ENCODE results near the gene UBAC2.

UBAC2 gene

GRCh38 chr13:99378985-99379733 is 178.5 kb downstream of the UBAC2 start:
- no peak overlapping the region for H3K4me3 Mint-ChIP-seq
- peaks cover 95% of the 10 kb centered on the region for H3K4me1 Mint-ChIP-seq (ENCODE audit: low read depth)
- H3K36me3 Mint-ChIP-seq (ENCODE audit: low read depth): peaks cover 61% of the 10 kb centered on the region
- no peaks in the 10 kb centered on the region for H3K27me3 Mint-ChIP-seq
- H3K27ac Mint-ChIP-seq: no peak overlapping the region
- no peaks in the 10 kb centered on the region for H3K9me3 Mint-ChIP-seq

GRCh38 chr13:99379856-99380801 is 179.5 kb downstream of the UBAC2 start:
- Mint-ChIP-seq H3K4me3 (no peak overlapping the region), H3K9me3 (no peaks in the 10 kb centered on the region), H3K36me3 (ENCODE audit: low read depth) (peaks cover 53% of the 10 kb centered on the region), H3K27me3 (no peaks in the 10 kb centered on the region), H3K27ac (peak overlapping the region; percentile 99), H3K4me1 (ENCODE audit: low read depth) (peaks cover 95% of the 10 kb centered on the region)

- H3K36me3 Mint-ChIP-seq (ENCODE audit: low read depth): peaks cover 58% of the 10 kb centered on the region
- peaks cover 95% of the 10 kb centered on the region for H3K4me1 Mint-ChIP-seq (ENCODE audit: low read depth)
- peak overlapping the region; percentile 99 for H3K27ac Mint-ChIP-seq
- H3K27me3 Mint-ChIP-seq: no peaks in the 10 kb centered on the region
- no peaks in the 10 kb centered on the region for H3K9me3 Mint-ChIP-seq
- peak overlapping the region; percentile 51 for H3K4me3 Mint-ChIP-seq
Measured at GRCh38 chr13:99380921-99381645, 180.4 kb downstream of the UBAC2 start.

GRCh38 chr13:99381766-99382165 is 181.1 kb downstream of the UBAC2 start:
- Mint-ChIP-seq H3K36me3 (ENCODE audit: low read depth) (peaks cover 56% of the 10 kb centered on the region), H3K4me1 (ENCODE audit: low read depth) (peaks cover 95% of the 10 kb centered on the region), H3K27me3 (no peaks in the 10 kb centered on the region), H3K4me3 (peak overlapping the region; percentile 51), H3K27ac (peak overlapping the region; percentile 99), H3K9me3 (no peaks in the 10 kb centered on the region)

- peak overlapping the region; percentile 99 for H3K27ac Mint-ChIP-seq
- peak overlapping the region; percentile 68 for H3K4me3 Mint-ChIP-seq
- H3K36me3 Mint-ChIP-seq (ENCODE audit: low read depth): peaks cover 55% of the 10 kb centered on the region
- H3K9me3 Mint-ChIP-seq: no peaks in the 10 kb centered on the region
- peaks cover 97% of the 10 kb centered on the region for H3K4me1 Mint-ChIP-seq (ENCODE audit: low read depth)
- no peaks in the 10 kb centered on the region for H3K27me3 Mint-ChIP-seq
Measured at GRCh38 chr13:99382428-99383133, 181.9 kb downstream of the UBAC2 start.

GRCh38 chr13:99383511-99383921 is 182.9 kb downstream of the UBAC2 start:
- no peaks in the 10 kb centered on the region for H3K9me3 Mint-ChIP-seq
- H3K36me3 Mint-ChIP-seq (ENCODE audit: low read depth): peaks cover 56% of the 10 kb centered on the region
- H3K27me3 Mint-ChIP-seq: no peaks in the 10 kb centered on the region
- peaks cover 100% of the 10 kb centered on the region for H3K4me1 Mint-ChIP-seq (ENCODE audit: low read depth)
- H3K4me3 Mint-ChIP-seq: peak overlapping the region; percentile 68
- peak overlapping the region; percentile 99 for H3K27ac Mint-ChIP-seq

- Mint-ChIP-seq H3K36me3 (ENCODE audit: low read depth) (peaks cover 55% of the 10 kb centered on the region), H3K4me3 (peak overlapping the region; percentile 48), H3K9me3 (no peaks in the 10 kb centered on the region), H3K27ac (peak overlapping the region; percentile 99), H3K27me3 (no peaks in the 10 kb centered on the region), H3K4me1 (ENCODE audit: low read depth) (peaks cover 97% of the 10 kb centered on the region)
Measured at GRCh38 chr13:99383946-99384345, 183.3 kb downstream of the UBAC2 start.

- Mint-ChIP-seq H3K9me3 (no peaks in the 10 kb centered on the region), H3K4me1 (ENCODE audit: low read depth) (peaks cover 92% of the 10 kb centered on the region), H3K27ac (peak overlapping the region; percentile 99), H3K27me3 (no peaks in the 10 kb centered on the region), H3K36me3 (ENCODE audit: low read depth) (peaks cover 51% of the 10 kb centered on the region), H3K4me3 (peak overlapping the region; percentile 7)
Measured at GRCh38 chr13:99384468-99384867, 183.8 kb downstream of the UBAC2 start.

- Mint-ChIP-seq H3K9me3 (no peaks in the 10 kb centered on the region), H3K27ac (peak overlapping the region; percentile 99), H3K36me3 (ENCODE audit: low read depth) (peaks cover 44% of the 10 kb centered on the region), H3K4me3 (peak overlapping the region; percentile 7), H3K27me3 (no peaks in the 10 kb centered on the region), H3K4me1 (ENCODE audit: low read depth) (peaks cover 85% of the 10 kb centered on the region)
Measured at GRCh38 chr13:99385161-99385560, 184.5 kb downstream of the UBAC2 start.

GRCh38 chr13:99385940-99386339 is 185.3 kb downstream of the UBAC2 start:
- Mint-ChIP-seq H3K4me1 (ENCODE audit: low read depth) (peaks cover 77% of the 10 kb centered on the region), H3K4me3 (no peak overlapping the region), H3K9me3 (no peaks in the 10 kb centered on the region), H3K36me3 (ENCODE audit: low read depth) (peaks cover 43% of the 10 kb centered on the region), H3K27me3 (no peaks in the 10 kb centered on the region), H3K27ac (no peak overlapping the region)

- H3K27me3 Mint-ChIP-seq: no peaks in the 10 kb centered on the region
- H3K9me3 Mint-ChIP-seq: no peaks in the 10 kb centered on the region
- peak overlapping the region; percentile 96 for H3K27ac Mint-ChIP-seq
- H3K4me3 Mint-ChIP-seq: no peak overlapping the region
- peaks cover 37% of the 10 kb centered on the region for H3K36me3 Mint-ChIP-seq (ENCODE audit: low read depth)
- peaks cover 72% of the 10 kb centered on the region for H3K4me1 Mint-ChIP-seq (ENCODE audit: low read depth)
Measured at GRCh38 chr13:99386495-99386894, 185.8 kb downstream of the UBAC2 start.

GRCh38 chr13:99386911-99387788 is 186.5 kb downstream of the UBAC2 start:
- Mint-ChIP-seq H3K27me3 (no peaks in the 10 kb centered on the region), H3K4me3 (peak overlapping the region; percentile 45), H3K27ac (peak overlapping the region; percentile 96), H3K9me3 (no peaks in the 10 kb centered on the region), H3K36me3 (ENCODE audit: low read depth) (peaks cover 33% of the 10 kb centered on the region), H3K4me1 (ENCODE audit: low read depth) (peaks cover 65% of the 10 kb centered on the region)

GRCh38 chr13:99388334-99388923 is 187.8 kb downstream of the UBAC2 start:
- Mint-ChIP-seq H3K4me1 (ENCODE audit: low read depth) (peaks cover 53% of the 10 kb centered on the region), H3K9me3 (no peaks in the 10 kb centered on the region), H3K27me3 (no peaks in the 10 kb centered on the region), H3K27ac (peak overlapping the region; percentile 96), H3K4me3 (no peak overlapping the region), H3K36me3 (ENCODE audit: low read depth) (peaks cover 33% of the 10 kb centered on the region)

Measured in stimulated activated naive CD8-positive, alpha-beta T cell treated with anti-CD3 and anti-CD28 coated beads, Interleukin-15, Interleukin-2, amounts not matched to agents 100 ng/mL and 50 ng/mL, for 24 hours (primary cell).